T47D (cell line): Measurements from ENCODE around the gene TNP1.

Experiments
- DNase-seq, 2 experiments: peaks; one replicate each; pipeline versions ENCODE4 v3.0.0 to v3.0.0-alpha.2; 2011 to 2012; ENCODE audit warnings: low read depth in 1 of 2, low spot score in 1 of 2
- JUND ChIP-seq: IDR thresholded peaks from 2 replicates; pipeline ENCODE4 v1.6.1; 2012; ENCODE audit warnings: low read depth
- in situ Hi-C: cut with HindIII; loops from 2 replicates; pipeline ENCODE4 v1.10.0; 2016; ENCODE audit warnings: low sequenced_read_pairs, low pct_unique_long_range_greater_than_20kb

The TNP1 gene

DNA sequence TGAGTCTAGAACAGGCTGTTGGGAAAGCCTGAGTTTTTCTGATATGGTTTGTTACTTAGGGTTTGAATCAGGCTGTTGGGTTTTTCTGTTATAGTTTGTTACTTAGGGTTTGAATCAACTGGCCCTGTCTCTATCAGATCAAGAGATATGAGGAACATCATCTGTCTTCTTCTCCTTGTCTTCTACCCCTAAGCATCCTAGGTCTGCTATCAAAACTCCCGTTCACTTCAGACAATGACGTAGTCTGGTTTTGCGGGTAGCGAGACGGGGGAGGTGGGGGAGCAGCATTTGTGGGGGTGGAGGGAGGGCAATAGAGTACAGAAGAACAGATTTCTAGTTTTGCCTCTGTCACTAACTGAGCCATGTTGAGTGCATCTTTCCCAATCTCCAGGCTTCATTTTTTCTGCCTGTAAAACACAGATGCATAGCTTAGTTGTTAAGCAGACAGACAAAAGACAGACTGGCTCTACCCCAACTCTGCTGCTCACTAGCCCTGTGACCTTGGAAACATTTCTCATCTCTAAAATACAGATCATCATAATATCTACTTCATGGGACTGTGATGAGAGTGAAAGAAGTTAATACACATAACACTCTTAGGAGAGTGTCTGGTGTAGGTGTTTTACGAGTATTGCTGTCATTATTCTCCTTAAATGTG lies 9.1 kb downstream of the TNP1 start:
- TF ChIP-seq JUND, result no peak
- no peak for DNase-seq
- in situ Hi-C loops, result no loop called here

DNA sequence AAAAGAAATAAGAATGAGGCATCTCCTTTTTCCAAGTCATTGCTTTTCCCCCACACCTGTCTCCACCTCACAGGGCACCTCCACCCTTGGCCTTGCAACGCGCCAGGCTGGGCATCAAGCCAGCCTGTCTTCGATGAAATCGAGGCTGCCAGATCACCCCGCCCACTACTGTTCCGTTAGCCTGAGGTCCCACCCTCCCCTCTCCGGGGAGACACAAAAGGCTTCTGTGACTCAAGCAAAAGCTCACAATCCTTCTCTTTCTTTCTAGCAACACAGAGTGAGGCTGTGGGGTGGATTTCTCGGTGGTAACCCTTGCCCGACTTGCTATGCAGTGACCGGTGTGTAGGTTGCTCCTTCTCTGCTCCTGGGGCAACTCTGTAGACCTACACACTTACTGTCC lies 9.9 kb downstream of the TNP1 start:
- TF ChIP-seq JUND, result no peak
- in situ Hi-C loops, result no loop called here
- DNase-seq, result no peak

- TF ChIP-seq JUND, result no peak
- in situ Hi-C loops, result no loop called here
- DNase-seq, result no peak
These were observed 14.4 kb downstream of the TNP1 start for GRCh38 chr2:216845426-216845825.

DNA sequence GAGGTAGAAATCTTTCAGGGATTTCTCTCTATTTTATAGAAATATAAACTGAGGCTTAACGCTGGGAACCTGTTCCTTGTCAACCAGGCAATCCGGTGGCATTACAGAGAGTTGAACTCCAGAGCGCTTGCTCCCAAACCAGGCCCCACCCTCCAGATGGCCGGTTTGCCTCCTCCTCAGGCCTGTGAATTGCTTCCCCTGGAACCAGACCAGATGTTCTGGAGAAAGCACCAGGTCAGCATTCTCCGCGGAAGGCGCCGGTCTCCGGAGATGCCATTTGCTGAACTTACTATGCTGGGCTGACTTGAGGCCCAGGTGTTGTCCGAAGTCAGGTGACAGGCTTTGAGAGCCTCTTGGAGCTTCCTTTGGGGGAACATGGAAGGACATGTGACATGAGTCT lies 17.2 kb downstream of the TNP1 start:
- TF ChIP-seq JUND, result no peak
- no peak for DNase-seq
- in situ Hi-C loops, result no loop called here

DNA sequence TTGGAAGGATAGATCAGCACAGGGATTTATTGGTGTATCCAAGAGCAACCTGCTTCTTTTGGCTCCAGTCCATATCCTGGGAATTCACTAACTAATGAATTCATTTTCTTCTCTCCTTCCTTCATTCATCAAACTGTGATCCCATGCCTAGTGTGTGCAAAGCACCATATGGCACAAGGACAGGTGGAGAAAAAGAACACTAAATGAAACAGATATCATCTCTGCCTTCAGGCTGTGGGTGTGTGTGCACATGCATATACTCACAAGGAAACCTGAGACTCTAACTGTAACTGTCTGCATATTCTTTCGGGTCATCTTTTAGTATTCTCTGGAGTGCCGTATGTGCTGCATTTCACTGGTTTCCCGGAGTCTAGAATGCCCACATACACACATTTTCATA lies 20.2 kb downstream of the TNP1 start:
- no peak for TF ChIP-seq JUND
- peak; percentile 4 to 81 for DNase-seq

GRCh38 chr2:216838151-216838550 lies 21.7 kb downstream of the TNP1 start:
- DNase-seq, result no peak
- TF ChIP-seq JUND, result no peak
- in situ Hi-C loops, result no loop called here

More for the DNA sequence above, 20.2 kb downstream of the TNP1 start:
- in situ Hi-C loops, result no loop called here

- DNase-seq, result no peak
- no peak for TF ChIP-seq JUND
- in situ Hi-C loops, result no loop called here
These were observed 22.1 kb downstream of the TNP1 start for GRCh38 chr2:216837740-216838139.

GRCh38 chr2:216833061-216833460 lies 26.8 kb downstream of the TNP1 start:
- in situ Hi-C loops, result no loop called here
- no peak for TF ChIP-seq JUND
- DNase-seq, result no peak

- peak in 1 of 2 experiments; percentile 8 for DNase-seq
- no peak for TF ChIP-seq JUND
- in situ Hi-C loops, result no loop called here
These were observed 29.5 kb downstream of the TNP1 start for GRCh38 chr2:216830346-216830745.

DNA sequence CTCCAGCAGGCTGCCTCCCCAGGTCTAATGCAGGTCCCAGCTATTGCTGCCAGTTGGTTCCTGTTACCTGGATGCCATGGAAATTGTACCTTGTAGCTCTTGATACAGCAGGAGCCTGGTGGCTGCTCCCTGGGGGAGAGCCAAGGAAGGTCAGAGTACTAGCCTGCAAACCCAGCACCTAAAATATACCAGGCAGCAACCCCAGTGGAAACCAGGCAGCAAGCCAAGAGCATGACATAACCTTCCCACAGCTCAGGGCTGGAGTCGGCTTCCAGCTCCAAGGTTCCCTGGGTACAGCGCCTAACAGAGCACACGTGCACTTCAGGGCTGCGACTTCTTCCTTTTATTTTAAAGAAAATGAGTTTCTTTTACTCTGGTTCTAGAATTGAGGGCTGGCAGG lies 30.3 kb downstream of the TNP1 start:
- in situ Hi-C loops, result no loop called here
- no peak for TF ChIP-seq JUND
- peak in 1 of 2 experiments; percentile 23 for DNase-seq

DNA sequence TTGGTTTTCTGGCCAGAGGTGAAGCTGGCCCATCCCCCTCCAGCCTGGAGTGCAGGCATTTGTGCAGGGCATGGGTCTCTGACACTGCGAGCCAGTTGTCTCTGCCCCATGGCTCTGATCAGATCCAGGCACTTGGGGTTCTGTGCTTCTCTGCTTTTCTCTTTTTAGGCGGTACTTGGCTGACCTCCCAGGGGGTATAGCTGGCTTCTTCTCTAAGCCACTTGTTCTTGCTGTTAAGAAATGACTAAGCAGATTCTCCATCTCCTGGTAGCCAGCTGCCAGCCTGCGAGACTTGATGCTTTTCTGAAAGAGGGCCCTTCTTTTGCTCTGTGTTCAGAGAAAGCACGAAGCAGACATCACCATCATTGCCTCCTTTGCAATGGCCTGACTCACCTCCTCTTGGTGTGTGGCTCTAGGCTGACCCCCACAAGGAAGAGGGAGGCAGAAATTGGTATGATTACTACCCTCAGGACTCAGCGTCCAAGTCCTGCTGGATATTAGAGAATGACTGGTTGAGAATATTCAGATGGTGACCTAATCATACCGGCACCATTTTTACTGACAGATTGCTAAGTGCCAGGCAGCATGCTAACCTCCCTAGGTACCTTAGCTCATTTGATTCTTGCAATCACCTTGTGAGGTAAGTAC lies 32.7 kb downstream of the TNP1 start:
- no peak for DNase-seq
- no peak for TF ChIP-seq JUND
- in situ Hi-C loops, result no loop called here

GRCh38 chr2:216822470-216822869 lies 37.4 kb downstream of the TNP1 start:
- no peak for DNase-seq
- no peak for TF ChIP-seq JUND
- in situ Hi-C loops, result no loop called here

DNA sequence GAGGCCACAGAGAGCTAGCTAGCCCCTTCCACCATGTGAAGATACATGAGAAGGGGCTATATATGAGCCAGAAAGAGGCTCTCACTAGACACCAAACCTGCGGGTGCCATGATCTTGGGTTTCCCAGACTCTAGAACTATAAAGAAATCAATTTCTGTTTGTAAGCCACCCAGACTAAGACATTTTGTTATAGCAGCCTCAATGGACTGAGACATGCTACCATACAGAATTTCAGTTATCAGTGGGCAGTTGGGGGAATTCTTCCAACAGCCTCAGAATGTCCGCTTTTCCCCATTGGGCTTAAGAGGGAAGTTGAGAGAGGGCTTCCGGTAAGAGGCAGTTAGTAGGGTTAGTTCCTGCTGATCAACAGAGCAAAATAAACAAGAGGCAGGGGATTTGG lies 39.2 kb downstream of the TNP1 start:
- no peak for TF ChIP-seq JUND
- in situ Hi-C loops, result no loop called here

GRCh38 chr2:216819766-216820165 lies 40.1 kb downstream of the TNP1 start:
- in situ Hi-C loops, result no loop called here
- TF ChIP-seq JUND, result no peak
- no peak for DNase-seq

More for the DNA sequence above, 39.2 kb downstream of the TNP1 start:
- DNase-seq, result no peak
